SKM-1 (cell line): Measurements from ENCODE around the gene WDR59.
"Not testable (repeated sequence)": the region's sequence is repeated elsewhere in the genome, so short reads cannot be mapped to it uniquely, and the experiment has no call there.

Source experiments
- DNase-seq: peaks from one replicate; lab custom pipeline; 2025; ENCODE audit not compliant: unreplicated experiment; lab: John Stamatoyannopoulos, UW

WDR59 gene

GRCh38 chr16:74984529-74985296 lies at the start of gene WDR59:
WDR59 (minus strand) TSS chr16:74985123; CDS start chr16:74985017, 106 bp downstream.
- peak; percentile 99 for DNase-seq

GRCh38 chr16:75032655-75033054 lies 47.7 kb upstream of the WDR59 start:
- DNase-seq, result no peak

- no peak for DNase-seq
Observed at GRCh38 chr16:75029854-75030253, 44.9 kb upstream of the WDR59 start.

GRCh38 chr16:75028544-75029135 lies 43.7 kb upstream of the WDR59 start:
- no peak for DNase-seq

- DNase-seq, result no peak
Observed at GRCh38 chr16:75027520-75028300, 42.8 kb upstream of the WDR59 start.

- DNase-seq, result no peak
Observed at GRCh38 chr16:75026892-75027391, 42.0 kb upstream of the WDR59 start.

GRCh38 chr16:75026239-75026891 lies 41.4 kb upstream of the WDR59 start:
- DNase-seq, result not testable (repeated sequence)

GRCh38 chr16:75025761-75026160 lies 40.8 kb upstream of the WDR59 start:
- no peak for DNase-seq

GRCh38 chr16:75024594-75024993 lies 39.7 kb upstream of the WDR59 start:
- peak; percentile 74 for DNase-seq

- no peak for DNase-seq
Observed at GRCh38 chr16:75024182-75024581, 39.3 kb upstream of the WDR59 start.

GRCh38 chr16:75023009-75023408 lies 38.1 kb upstream of the WDR59 start:
- DNase-seq, result no peak

- no peak for DNase-seq
Observed at GRCh38 chr16:75022567-75022966, 37.6 kb upstream of the WDR59 start.

GRCh38 chr16:75021410-75021809 lies 36.5 kb upstream of the WDR59 start:
- DNase-seq, result no peak

GRCh38 chr16:75019586-75019985 lies 34.7 kb upstream of the WDR59 start:
- no peak for DNase-seq

- no peak for DNase-seq
Observed at GRCh38 chr16:75019007-75019406, 34.1 kb upstream of the WDR59 start.

- DNase-seq, result no peak
Observed at GRCh38 chr16:75017670-75018525, 33.0 kb upstream of the WDR59 start.

- DNase-seq, result not testable (repeated sequence)
Observed at GRCh38 chr16:75016451-75017081, 31.6 kb upstream of the WDR59 start.

GRCh38 chr16:75014318-75014717 lies 29.4 kb upstream of the WDR59 start:
- DNase-seq, result no peak

GRCh38 chr16:75013123-75013522 lies 28.2 kb upstream of the WDR59 start:
- not testable (repeated sequence) for DNase-seq
